Neural cell (in vitro differentiated cells): ENCODE measurements around the gene TBX19. TPM values are rescaled to one million over a fixed set of nuclear protein-coding genes. Genes with fewer than 3 reads are reported as not detected.

Experiments
- H2AFZ ChIP-seq: fragments of 200-600, 300-800 bp; sonication (generic), shearing (Covaris generic); 2 replicates; pipeline ENCODE4 v1.6.0; 2014; ENCODE audit warnings: low read depth, mild to moderate bottlenecking, antibody characterized with exemption, low read length, moderate library complexity
- H3F3A ChIP-seq: fragments of 200-600 bp; shearing (Covaris generic); 2 replicates; pipeline ENCODE4 v1.6.1; 2016; ENCODE audit warnings: mild to moderate bottlenecking, moderate library complexity, mixed read lengths, antibody characterized with exemption, low read length; ENCODE audit not compliant: insufficient read depth, poor library complexity, severe bottlenecking
- H3K27ac ChIP-seq: fragments of 200-600, 300-800 bp; sonication (generic), shearing (Covaris generic); 2 replicates; pipeline ENCODE4 v1.5.1; 2014; ENCODE audit warnings: mild to moderate bottlenecking, low read length, moderate library complexity
- H3K27me3 ChIP-seq: fragments of 300-800, 200-600 bp; sonication (generic), shearing (Covaris generic); 2 replicates; pipeline ENCODE4 v1.6.0; 2014; ENCODE audit warnings: mild to moderate bottlenecking, low read depth, low read length, moderate library complexity; ENCODE audit not compliant: insufficient read depth
- H3K36me3 ChIP-seq: fragments of 300-800, 200-600 bp; sonication (generic), shearing (Covaris generic); 2 replicates; pipeline ENCODE4 v1.5.1; 2014; ENCODE audit warnings: mild to moderate bottlenecking, antibody characterized with exemption, low read length, moderate library complexity; ENCODE audit not compliant: insufficient read depth
- H3K4me2 ChIP-seq: fragments of 300-800, 200-600 bp; sonication (generic), shearing (Covaris generic); 2 replicates; pipeline ENCODE4 v1.6.0; 2014; ENCODE audit warnings: mild to moderate bottlenecking, low read length
- H3K4me3 ChIP-seq: fragments of 300-800, 200-600 bp; sonication (generic), shearing (Covaris generic); 2 replicates; pipeline ENCODE4 v1.5.1; 2014; ENCODE audit warnings: mild to moderate bottlenecking, low read length, moderate library complexity
- H3K79me2 ChIP-seq: fragments of 200-600 bp; shearing (Covaris generic); replicated peaks from 2 replicates; pipeline ENCODE4 v1.6.0; 2014; ENCODE audit warnings: mild to moderate bottlenecking, low read length, moderate library complexity; ENCODE audit not compliant: insufficient read depth
- H3K9ac ChIP-seq: fragments of 300-800, 200-600 bp; sonication (generic), shearing (Covaris generic); 2 replicates; pipeline ENCODE4 v1.6.1; 2016; ENCODE audit warnings: mild to moderate bottlenecking, low read length, mixed read lengths
- H3K9me2 ChIP-seq: fragments of 200-600 bp; shearing (Covaris generic); 2 replicates; pipeline ENCODE4 v1.6.1; 2016; ENCODE audit warnings: mild to moderate bottlenecking, low read length, mixed read lengths; ENCODE audit not compliant: insufficient read depth
- H3K9me3 ChIP-seq: fragments of 200-600, 300-800 bp; sonication (generic), shearing (Covaris generic); 2 replicates; pipeline ENCODE4 v1.6.1; 2016; ENCODE audit warnings: mild to moderate bottlenecking, mixed run types, low read length, moderate library complexity, mixed read lengths
- H4K20me1 ChIP-seq: fragments of 200-600 bp; shearing (Covaris generic); 2 replicates; pipeline ENCODE4 v1.6.1; 2016; ENCODE audit warnings: mild to moderate bottlenecking, mixed run types; ENCODE audit not compliant: insufficient read depth
- EP300 ChIP-seq: fragments of 450-650 bp; conservative IDR thresholded peaks from 2 replicates; pipeline ENCODE4 v1.6.1; 2014; ENCODE audit warnings: antibody characterized with exemption, mild to moderate bottlenecking, moderate library complexity; ENCODE audit not compliant: poor library complexity, severe bottlenecking
- EZH2 ChIP-seq: fragments of 200-600, 300-800 bp; shearing (Covaris generic), sonication (generic); IDR thresholded peaks from 2 replicates; pipeline ENCODE4 v1.6.1; 2014; ENCODE audit warnings: antibody characterized with exemption, low read length, borderline replicate concordance, mild to moderate bottlenecking; ENCODE audit not compliant: insufficient read depth, poor library complexity, severe bottlenecking
- MXI1 ChIP-seq: fragments of 450-650 bp; conservative IDR thresholded peaks from 2 replicates; pipeline ENCODE4 v1.6.1; 2014; ENCODE audit warnings: antibody characterized with exemption, mild to moderate bottlenecking; ENCODE audit not compliant: poor library complexity, severe bottlenecking
- POLR2AphosphoS5 ChIP-seq: IDR thresholded peaks from 2 replicates; pipeline ENCODE4 v1.6.1; 2012
- RAD21 ChIP-seq: fragments of 450-650 bp; conservative IDR thresholded peaks from 2 replicates; pipeline ENCODE4 v1.6.1; 2014; ENCODE audit warnings: antibody characterized with exemption, mild to moderate bottlenecking, moderate library complexity
- SMC3 ChIP-seq: fragments of 450-650 bp; conservative IDR thresholded peaks from 2 replicates; pipeline ENCODE4 v1.6.1; 2014; ENCODE audit warnings: antibody characterized with exemption, mild to moderate bottlenecking, moderate library complexity; ENCODE audit not compliant: poor library complexity
- TAF1 ChIP-seq: IDR thresholded peaks from 2 replicates; pipeline ENCODE4 v1.6.1; 2012; ENCODE audit warnings: low read depth
- polyA plus RNA-seq: library from polyadenylated mRNA; depleted of rRNA; stranded (reverse); fragments of >200 nt; gene quantifications from 2 replicates; pipeline ENCODE4 v1.2.3, GENCODE V29; 2014
- TF ChIP-seq, protein P1 (sequence below): fragments of 450-650 bp; IDR thresholded peaks from 2 replicates; pipeline ENCODE4 v1.5.1; 2014; ENCODE audit warnings: antibody characterized with exemption, mild to moderate bottlenecking, moderate library complexity; ENCODE audit not compliant: poor library complexity, severe bottlenecking
- TF ChIP-seq, protein P2 (sequence below): IDR thresholded peaks from 2 replicates; pipeline ENCODE4 v1.6.1; 2012; ENCODE audit warnings: borderline replicate concordance

Gene TBX19
- polyA plus RNA-seq, 1 donor from 2014 or later, result 0.42 TPM

DNA sequence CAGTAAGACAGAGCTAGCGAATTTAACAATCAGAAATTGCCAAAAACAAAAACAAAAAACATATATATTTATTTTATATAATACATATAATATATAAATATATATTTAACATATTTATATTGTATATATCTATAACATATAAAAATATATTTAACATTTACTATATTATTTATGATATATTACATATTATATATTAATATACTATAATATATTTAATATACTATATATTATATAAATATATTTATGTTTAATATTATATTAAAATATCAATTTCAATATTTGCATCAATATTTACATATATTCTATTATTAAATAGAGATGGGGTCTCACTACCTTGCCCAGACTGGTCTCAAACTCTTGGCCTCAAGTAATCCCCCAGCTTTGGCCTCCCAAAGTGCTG lies 50.9 kb downstream of the TBX19 start:
- Histone ChIP-seq H3K9ac (no peak overlapping the region), H3K79me2 (no peaks in the 10 kb centered on the region), H3K9me3 (no peaks in the 10 kb centered on the region), H3K4me3 (no peak overlapping the region), H3K36me3 (no peaks in the 10 kb centered on the region), H2AFZ (no peak overlapping the region), H3K27ac (no peak overlapping the region), H3K9me2 (no peaks in the 10 kb centered on the region), H3K4me2 (no peak overlapping the region), H3K27me3 (no peaks in the 10 kb centered on the region), H3F3A (no peaks in the 10 kb centered on the region), H4K20me1 (no peaks in the 10 kb centered on the region)
- TF ChIP-seq TAF1 (no peak), MXI1 (no peak), SMC3 (no peak), RAD21 (no peak), EZH2 (no peak), EP300 (no peak), POLR2AphosphoS5 (no peak)
- TF ChIP-seq, protein P1, sequence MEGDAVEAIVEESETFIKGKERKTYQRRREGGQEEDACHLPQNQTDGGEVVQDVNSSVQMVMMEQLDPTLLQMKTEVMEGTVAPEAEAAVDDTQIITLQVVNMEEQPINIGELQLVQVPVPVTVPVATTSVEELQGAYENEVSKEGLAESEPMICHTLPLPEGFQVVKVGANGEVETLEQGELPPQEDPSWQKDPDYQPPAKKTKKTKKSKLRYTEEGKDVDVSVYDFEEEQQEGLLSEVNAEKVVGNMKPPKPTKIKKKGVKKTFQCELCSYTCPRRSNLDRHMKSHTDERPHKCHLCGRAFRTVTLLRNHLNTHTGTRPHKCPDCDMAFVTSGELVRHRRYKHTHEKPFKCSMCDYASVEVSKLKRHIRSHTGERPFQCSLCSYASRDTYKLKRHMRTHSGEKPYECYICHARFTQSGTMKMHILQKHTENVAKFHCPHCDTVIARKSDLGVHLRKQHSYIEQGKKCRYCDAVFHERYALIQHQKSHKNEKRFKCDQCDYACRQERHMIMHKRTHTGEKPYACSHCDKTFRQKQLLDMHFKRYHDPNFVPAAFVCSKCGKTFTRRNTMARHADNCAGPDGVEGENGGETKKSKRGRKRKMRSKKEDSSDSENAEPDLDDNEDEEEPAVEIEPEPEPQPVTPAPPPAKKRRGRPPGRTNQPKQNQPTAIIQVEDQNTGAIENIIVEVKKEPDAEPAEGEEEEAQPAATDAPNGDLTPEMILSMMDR, result no peak
- TF ChIP-seq, protein P2, sequence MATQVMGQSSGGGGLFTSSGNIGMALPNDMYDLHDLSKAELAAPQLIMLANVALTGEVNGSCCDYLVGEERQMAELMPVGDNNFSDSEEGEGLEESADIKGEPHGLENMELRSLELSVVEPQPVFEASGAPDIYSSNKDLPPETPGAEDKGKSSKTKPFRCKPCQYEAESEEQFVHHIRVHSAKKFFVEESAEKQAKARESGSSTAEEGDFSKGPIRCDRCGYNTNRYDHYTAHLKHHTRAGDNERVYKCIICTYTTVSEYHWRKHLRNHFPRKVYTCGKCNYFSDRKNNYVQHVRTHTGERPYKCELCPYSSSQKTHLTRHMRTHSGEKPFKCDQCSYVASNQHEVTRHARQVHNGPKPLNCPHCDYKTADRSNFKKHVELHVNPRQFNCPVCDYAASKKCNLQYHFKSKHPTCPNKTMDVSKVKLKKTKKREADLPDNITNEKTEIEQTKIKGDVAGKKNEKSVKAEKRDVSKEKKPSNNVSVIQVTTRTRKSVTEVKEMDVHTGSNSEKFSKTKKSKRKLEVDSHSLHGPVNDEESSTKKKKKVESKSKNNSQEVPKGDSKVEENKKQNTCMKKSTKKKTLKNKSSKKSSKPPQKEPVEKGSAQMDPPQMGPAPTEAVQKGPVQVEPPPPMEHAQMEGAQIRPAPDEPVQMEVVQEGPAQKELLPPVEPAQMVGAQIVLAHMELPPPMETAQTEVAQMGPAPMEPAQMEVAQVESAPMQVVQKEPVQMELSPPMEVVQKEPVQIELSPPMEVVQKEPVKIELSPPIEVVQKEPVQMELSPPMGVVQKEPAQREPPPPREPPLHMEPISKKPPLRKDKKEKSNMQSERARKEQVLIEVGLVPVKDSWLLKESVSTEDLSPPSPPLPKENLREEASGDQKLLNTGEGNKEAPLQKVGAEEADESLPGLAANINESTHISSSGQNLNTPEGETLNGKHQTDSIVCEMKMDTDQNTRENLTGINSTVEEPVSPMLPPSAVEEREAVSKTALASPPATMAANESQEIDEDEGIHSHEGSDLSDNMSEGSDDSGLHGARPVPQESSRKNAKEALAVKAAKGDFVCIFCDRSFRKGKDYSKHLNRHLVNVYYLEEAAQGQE, result no peak

DNA sequence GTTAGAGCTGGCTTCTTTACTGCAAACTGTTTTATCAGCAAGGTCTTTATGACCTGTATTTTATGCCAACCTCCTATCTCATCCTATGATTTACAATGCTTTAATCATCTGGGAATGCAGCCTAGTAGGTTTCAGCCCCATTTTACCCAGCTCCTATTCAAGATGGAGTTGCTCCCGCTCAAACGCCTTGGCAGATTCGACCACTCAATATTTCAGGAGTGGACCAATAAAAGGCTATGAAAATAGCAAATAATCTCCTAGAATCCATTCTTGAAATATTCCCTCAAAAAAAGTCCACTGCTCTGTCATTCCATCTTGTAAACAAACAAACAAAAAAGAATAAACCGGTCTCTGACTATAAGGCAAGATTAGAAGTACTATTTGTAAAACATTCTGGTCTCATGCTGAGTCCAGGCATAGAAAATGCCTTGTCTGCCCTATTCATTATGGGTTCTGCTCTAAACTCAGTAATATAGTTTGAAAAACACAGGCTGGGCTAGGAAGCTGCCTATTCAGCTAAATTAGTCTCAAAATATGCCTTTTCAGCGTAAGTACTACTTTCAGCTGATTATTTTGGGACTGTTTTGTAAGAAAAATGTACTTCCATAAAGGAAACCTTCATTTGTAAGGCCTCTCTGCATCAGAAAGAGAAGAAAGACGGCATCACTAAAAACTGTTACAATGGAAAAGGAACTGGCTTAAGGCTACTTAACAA lies 53.0 kb downstream of the TBX19 start:
- Histone ChIP-seq H3K4me2 (no peak overlapping the region), H3K4me3 (no peak overlapping the region), H3K36me3 (no peaks in the 10 kb centered on the region), H3K27ac (no peak overlapping the region), H3K9me3 (no peaks in the 10 kb centered on the region), H3K27me3 (no peaks in the 10 kb centered on the region), H3K9me2 (no peaks in the 10 kb centered on the region), H3K79me2 (no peaks in the 10 kb centered on the region), H2AFZ (no peak overlapping the region), H3K9ac (no peak overlapping the region), H3F3A (no peaks in the 10 kb centered on the region), H4K20me1 (no peaks in the 10 kb centered on the region)
- no peak for TF ChIP-seq EZH2
- no peak for TF ChIP-seq RAD21
- TF ChIP-seq SMC3, result no peak
- TF ChIP-seq EP300, result no peak
- TF ChIP-seq TAF1, result no peak
- TF ChIP-seq, protein P1, result no peak
- no peak for TF ChIP-seq MXI1
- TF ChIP-seq POLR2AphosphoS5, result no peak
- TF ChIP-seq, protein P2, result no peak
